HUES6 (cell line): Measurements from ENCODE around the gene DNAJC16.
"Not testable (repeated sequence)": the region's sequence is repeated elsewhere in the genome, so short reads cannot be mapped to it uniquely, and the experiment has no call there.

Experiments used
- H3K27ac ChIP-seq: 2 replicates; pipeline ENCODE4 v1.7.0; 2013; ENCODE audit warnings: low read depth, mild to moderate bottlenecking, low read length, inconsistent platforms
- H3K27me3 ChIP-seq: 2 replicates; pipeline ENCODE4 v1.6.1; 2013; ENCODE audit warnings: low read length; ENCODE audit not compliant: control insufficient read depth, insufficient read depth
- H3K36me3 ChIP-seq: 2 replicates; pipeline ENCODE4 v1.6.1; 2013; ENCODE audit warnings: low read length; ENCODE audit not compliant: control insufficient read depth, insufficient read depth
- H3K4me1 ChIP-seq: 2 replicates; pipeline ENCODE4 v1.6.1; 2013; ENCODE audit warnings: low read length; ENCODE audit not compliant: control insufficient read depth, insufficient read depth
- H3K4me3 ChIP-seq: 2 replicates; pipeline ENCODE4 v1.5.1; 2013; ENCODE audit warnings: low read depth, low read length
- H3K9ac ChIP-seq: one replicate; pipeline ENCODE4 v1.6.1; 2013; ENCODE audit warnings: mild to moderate bottlenecking, low read length
- H3K9me3 ChIP-seq: 2 replicates; pipeline ENCODE4 v1.6.1; 2013; ENCODE audit warnings: low read depth, low read length; ENCODE audit not compliant: control insufficient read depth, insufficient read depth

The DNAJC16 gene

DNA sequence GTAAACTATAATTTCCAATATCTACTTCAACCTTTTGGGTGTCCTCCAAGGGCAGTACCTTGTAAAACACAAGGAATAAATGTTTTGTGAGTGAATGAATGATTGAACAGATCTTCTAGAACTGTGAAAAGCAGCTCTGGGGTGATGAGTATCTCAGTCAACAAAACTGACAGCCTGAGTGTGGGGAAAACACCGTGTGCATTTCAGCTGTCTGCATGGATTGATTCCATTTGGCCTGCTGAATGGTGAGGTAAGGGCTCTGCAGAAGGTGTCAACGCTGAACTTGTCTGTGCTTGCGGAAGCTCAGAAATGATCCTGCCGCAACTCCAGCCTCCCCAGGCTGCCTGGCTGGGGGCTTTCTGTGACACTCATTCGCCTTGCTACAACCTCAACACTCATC, 65.6 kb downstream of the DNAJC16 start:
- H3K4me3 ChIP-seq = no peak overlapping the region
- H3K27me3 ChIP-seq = no peaks in the 10 kb centered on the region
- H3K4me1 ChIP-seq = peaks cover 9% of the 10 kb centered on the region
- no peaks in the 10 kb centered on the region for H3K36me3 ChIP-seq
- no peaks in the 10 kb centered on the region for H3K9me3 ChIP-seq
- H3K27ac ChIP-seq = no peak overlapping the region
- H3K9ac ChIP-seq = no peak overlapping the region

DNA sequence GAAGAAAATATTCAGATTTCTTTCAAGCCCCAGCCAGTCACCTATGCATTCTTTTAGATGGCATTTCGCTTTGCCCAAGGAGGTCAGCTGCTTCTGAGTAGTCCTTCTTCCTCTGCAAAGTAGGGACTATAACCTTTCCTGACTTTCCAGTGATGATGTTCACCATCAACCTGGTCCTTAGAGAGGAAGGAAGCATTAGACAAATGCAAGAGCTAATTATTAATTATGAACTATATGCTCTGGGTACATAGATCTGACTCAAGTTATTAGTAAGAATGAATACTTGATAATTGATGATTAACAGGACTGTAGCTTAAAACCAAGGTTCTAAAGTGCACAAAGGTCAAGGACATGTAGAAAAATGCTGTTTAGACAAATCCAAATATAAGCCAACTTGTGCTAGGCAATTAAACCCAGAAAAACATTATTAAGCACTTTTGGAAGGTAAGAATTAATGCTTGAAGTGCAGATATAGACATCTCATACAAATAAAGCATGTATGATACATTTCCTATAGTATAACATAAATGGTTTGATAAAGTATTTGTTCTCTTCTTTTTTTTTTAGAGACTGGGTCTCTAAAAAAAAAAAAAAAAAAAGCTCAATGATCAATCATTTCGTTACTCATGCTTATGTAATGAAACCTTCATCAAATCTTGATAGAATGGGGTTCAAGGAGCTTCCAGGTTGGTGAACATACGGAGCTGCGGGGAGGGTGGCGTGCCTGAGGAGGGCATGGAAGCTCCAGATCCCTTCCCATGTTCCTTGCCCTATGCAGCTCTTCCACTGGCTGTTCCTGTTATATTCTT, 69.4 kb downstream of the DNAJC16 start:
- no peak overlapping the region for H3K27ac ChIP-seq
- H3K4me1 ChIP-seq = peaks cover 9% of the 10 kb centered on the region
- no peak overlapping the region for H3K4me3 ChIP-seq
- H3K27me3 ChIP-seq = no peaks in the 10 kb centered on the region
- no peaks in the 10 kb centered on the region for H3K9me3 ChIP-seq
- no peaks in the 10 kb centered on the region for H3K36me3 ChIP-seq
- no peak overlapping the region for H3K9ac ChIP-seq

GRCh38 chr1:15598436-15598835, 71.8 kb downstream of the DNAJC16 start:
- H3K4me3 ChIP-seq = no peak overlapping the region
- no peak overlapping the region for H3K27ac ChIP-seq
- H3K36me3 ChIP-seq = no peaks in the 10 kb centered on the region
- peaks cover 9% of the 10 kb centered on the region for H3K4me1 ChIP-seq
- no peak overlapping the region for H3K9ac ChIP-seq
- H3K27me3 ChIP-seq = no peaks in the 10 kb centered on the region
- H3K9me3 ChIP-seq = no peaks in the 10 kb centered on the region

DNA sequence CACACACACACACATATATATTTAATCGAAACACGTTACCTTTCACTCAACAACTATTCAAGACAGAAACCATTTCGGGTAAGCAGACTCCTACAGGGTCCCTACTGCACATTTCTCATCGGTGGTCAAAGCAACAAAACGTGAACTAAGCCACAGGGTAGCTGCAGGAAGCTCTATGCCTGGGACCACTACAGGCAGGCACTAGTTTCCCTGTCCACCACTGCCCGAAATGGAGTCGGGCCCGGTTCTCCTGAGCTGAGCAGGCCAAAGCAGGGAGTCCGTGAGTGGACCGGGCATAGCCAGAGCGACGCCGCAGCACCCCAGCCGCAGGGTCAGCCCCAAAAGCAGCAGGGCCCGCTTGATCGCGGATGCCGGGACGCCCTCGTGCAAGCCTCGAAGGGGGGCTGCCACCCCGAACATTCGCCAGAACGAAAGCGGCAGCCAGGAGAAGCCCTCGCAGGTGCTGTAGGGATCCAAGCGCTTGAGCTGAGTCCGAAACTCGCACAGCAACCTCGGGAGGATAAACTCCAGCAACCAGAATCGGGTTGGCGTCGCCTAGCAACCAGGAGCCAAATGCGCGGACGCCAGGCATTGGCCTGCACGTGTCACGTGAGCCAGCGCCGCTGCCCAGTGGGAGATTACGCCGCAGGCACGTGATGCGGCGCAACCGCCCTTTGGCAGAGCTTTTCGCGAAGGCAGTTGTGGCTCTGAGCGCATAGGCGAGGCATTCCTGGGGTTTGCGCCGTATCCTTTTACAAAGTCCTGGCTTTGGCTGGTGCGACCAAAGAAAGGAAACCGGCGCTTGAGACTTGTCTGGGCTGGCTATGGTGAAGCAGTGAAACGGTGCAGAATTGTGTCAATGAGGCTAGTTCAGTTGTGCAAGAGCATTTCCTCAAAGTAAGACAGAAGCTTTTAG, 76.7 kb downstream of the DNAJC16 start:
- Histone ChIP-seq H3K4me1 (no peaks in the 10 kb centered on the region), H3K27ac (no peak overlapping the region), H3K9ac (peak overlapping the region; percentile 23), H3K36me3 (no peaks in the 10 kb centered on the region), H3K9me3 (no peaks in the 10 kb centered on the region), H3K27me3 (peaks cover 11% of the 10 kb centered on the region; the same call in 1 of the 2 replicates), H3K4me3 (peak overlapping the region; percentile 67)

DNA sequence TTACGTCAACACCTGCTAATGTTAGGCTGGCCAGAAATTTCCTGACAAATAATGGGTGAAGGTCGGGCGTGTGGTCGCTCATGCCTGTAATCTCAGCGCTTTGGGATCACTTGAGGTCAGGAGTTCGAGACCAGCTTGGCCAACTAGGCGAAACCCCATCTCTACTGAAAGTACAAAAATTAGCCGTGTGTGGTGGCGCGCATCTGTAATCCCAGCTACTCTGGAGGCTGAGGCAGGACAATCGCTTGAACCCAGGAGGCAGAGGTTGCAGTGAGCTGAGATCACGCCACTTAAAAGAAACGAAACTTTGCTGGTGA, 77.3 kb downstream of the DNAJC16 start:
- H3K36me3 ChIP-seq, H3K9me3 ChIP-seq, H3K27ac ChIP-seq, H3K4me1 ChIP-seq, H3K9ac ChIP-seq: not testable (repeated sequence)
- peaks cover 11% of the 10 kb centered on the region; the same call in 1 of the 2 replicates for H3K27me3 ChIP-seq
- H3K4me3 ChIP-seq = peak overlapping the region; percentile 67

GRCh38 chr1:15604400-15604799, 77.8 kb downstream of the DNAJC16 start:
- not testable (repeated sequence) for H3K9ac ChIP-seq, H3K4me1 ChIP-seq, H3K36me3 ChIP-seq, H3K4me3 ChIP-seq, H3K27ac ChIP-seq, H3K9me3 ChIP-seq
- H3K27me3 ChIP-seq = peaks cover 11% of the 10 kb centered on the region; the same call in 1 of the 2 replicates

GRCh38 chr1:15605398-15606383, 79.0 kb downstream of the DNAJC16 start:
- H3K36me3 ChIP-seq = no peaks in the 10 kb centered on the region
- peaks cover 11% of the 10 kb centered on the region; the same call in 1 of the 2 replicates for H3K27me3 ChIP-seq
- no peaks in the 10 kb centered on the region for H3K9me3 ChIP-seq
- no peak overlapping the region for H3K9ac ChIP-seq
- H3K4me1 ChIP-seq = no peaks in the 10 kb centered on the region
- no peak overlapping the region for H3K4me3 ChIP-seq
- H3K27ac ChIP-seq = no peak overlapping the region

DNA sequence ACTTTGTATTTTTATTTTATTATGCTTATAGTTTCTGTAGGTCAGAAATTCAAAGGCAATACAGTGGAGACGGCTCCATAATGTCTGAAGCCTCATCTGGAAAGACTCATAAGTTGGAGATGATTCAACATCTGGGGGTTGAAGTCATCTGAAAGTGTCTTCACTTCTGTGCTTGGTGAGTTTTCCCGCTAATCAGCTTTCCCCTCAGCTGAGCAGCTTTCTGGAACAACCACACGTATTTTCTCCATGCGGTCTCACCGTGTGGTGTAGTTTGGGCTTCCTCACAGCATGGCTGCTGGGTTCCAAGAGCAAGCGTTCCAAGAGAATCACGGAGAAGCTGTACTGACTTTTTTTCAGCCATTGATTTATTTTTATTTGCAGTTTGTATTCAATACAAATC, 83.0 kb downstream of the DNAJC16 start:
- Histone ChIP-seq H3K4me1 (no peaks in the 10 kb centered on the region), H3K27me3 (0 out of 2 replicates have a peak, but pooled peaks cover 5% of the 10 kb centered on the region)

DNA sequence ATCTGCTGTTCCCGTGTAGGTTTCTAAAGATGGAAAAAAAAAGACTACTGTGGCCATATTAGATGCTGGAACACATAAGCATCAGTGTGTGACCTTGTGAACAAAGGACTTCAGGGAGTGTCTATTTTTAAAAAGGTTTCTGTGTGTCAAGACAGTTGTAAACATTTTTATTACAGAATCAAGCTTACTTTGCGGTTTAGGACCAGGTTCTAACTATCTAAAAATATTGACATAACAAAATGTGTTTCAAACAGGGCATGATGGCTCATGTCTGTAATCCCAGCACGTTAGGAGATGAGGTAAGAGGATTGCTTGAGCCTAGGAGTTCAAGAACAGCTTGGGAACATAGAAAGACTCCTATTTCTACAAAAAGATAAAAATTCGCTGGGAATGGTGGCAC, 83.5 kb downstream of the DNAJC16 start:
- no peaks in the 10 kb centered on the region for H3K9me3 ChIP-seq
- H3K36me3 ChIP-seq = no peaks in the 10 kb centered on the region
- H3K4me3 ChIP-seq = no peak overlapping the region
- no peak overlapping the region for H3K27ac ChIP-seq
- H3K27me3 ChIP-seq = 0 out of 2 replicates have a peak, but pooled peaks cover 5% of the 10 kb centered on the region
- H3K9ac ChIP-seq = no peak overlapping the region
- H3K4me1 ChIP-seq = no peaks in the 10 kb centered on the region

More for the DNA sequence above, 83.0 kb downstream of the DNAJC16 start:
- Histone ChIP-seq H3K27ac (no peak overlapping the region), H3K9ac (no peak overlapping the region), H3K36me3 (no peaks in the 10 kb centered on the region), H3K4me3 (no peak overlapping the region), H3K9me3 (no peaks in the 10 kb centered on the region)

GRCh38 chr1:15616373-15617172, 89.9 kb downstream of the DNAJC16 start:
- Histone ChIP-seq H3K27me3 (no peaks in the 10 kb centered on the region), H3K27ac (peak overlapping the region; percentile 31; the same call in 1 of the 2 replicates), H3K36me3 (no peaks in the 10 kb centered on the region), H3K4me3 (peak overlapping the region; percentile 92), H3K9me3 (no peaks in the 10 kb centered on the region), H3K4me1 (peaks cover 12% of the 10 kb centered on the region), H3K9ac (peak overlapping the region; percentile 37)
